WI38 (cell line): Measurements from ENCODE around the gene CASP1.
"Not testable (repeated sequence)": the region's sequence is repeated elsewhere in the genome, so short reads cannot be mapped to it uniquely, and the experiment has no call there.

Experiments used
- H3K4me3 ChIP-seq: 2 replicates; pipeline ENCODE4 v1.5.1; 2011; ENCODE audit warnings: low read depth, mild to moderate bottlenecking, control low read depth, low read length
- TF ChIP-seq, protein P1 (sequence below): IDR thresholded peaks from 2 replicates; pipeline ENCODE4 v1.5.1; 2012; ENCODE audit warnings: low read depth, mild to moderate bottlenecking, control low read depth, low read length

CASP1 gene

DNA sequence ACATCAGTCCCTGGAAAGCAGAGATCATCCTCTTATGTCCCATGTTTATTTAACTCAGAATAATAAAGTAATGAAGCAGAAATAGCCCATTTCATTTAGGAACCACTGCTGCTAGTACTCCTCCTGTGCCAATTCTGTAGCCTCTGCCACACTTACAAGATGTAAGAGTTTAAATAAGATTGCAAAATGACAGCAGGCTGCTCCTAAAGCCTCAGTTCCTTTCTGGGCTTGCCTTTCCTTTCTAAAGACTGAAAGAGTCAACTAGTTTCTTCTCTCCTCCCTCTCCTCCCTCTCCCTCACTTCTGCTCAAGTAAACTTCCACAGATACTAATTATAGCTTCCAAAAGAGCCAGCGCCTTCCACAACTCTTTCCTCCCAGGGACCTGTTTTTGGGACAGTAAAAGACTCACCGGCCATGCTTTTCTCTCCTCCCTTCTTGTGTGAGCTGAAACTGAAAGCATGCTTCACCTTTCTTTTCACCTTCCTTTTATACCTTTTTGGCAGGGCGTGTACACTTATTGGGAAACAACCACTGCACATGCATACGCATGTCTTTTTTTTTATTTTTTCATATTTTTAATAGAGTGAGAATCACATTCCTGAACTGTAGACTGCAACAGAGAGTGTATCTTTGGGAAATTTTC lies 36.3 kb upstream of the CASP1 start:
- TF ChIP-seq, protein P1, sequence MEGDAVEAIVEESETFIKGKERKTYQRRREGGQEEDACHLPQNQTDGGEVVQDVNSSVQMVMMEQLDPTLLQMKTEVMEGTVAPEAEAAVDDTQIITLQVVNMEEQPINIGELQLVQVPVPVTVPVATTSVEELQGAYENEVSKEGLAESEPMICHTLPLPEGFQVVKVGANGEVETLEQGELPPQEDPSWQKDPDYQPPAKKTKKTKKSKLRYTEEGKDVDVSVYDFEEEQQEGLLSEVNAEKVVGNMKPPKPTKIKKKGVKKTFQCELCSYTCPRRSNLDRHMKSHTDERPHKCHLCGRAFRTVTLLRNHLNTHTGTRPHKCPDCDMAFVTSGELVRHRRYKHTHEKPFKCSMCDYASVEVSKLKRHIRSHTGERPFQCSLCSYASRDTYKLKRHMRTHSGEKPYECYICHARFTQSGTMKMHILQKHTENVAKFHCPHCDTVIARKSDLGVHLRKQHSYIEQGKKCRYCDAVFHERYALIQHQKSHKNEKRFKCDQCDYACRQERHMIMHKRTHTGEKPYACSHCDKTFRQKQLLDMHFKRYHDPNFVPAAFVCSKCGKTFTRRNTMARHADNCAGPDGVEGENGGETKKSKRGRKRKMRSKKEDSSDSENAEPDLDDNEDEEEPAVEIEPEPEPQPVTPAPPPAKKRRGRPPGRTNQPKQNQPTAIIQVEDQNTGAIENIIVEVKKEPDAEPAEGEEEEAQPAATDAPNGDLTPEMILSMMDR: no peak
- no peak overlapping the region for H3K4me3 ChIP-seq

- no peak overlapping the region for H3K4me3 ChIP-seq
- TF ChIP-seq, protein P1: no peak
Measured at GRCh38 chr11:105070306-105070705, 35.4 kb upstream of the CASP1 start.

- H3K4me3 ChIP-seq: not testable (repeated sequence)
Measured at GRCh38 chr11:105069749-105070148, 34.8 kb upstream of the CASP1 start.

DNA sequence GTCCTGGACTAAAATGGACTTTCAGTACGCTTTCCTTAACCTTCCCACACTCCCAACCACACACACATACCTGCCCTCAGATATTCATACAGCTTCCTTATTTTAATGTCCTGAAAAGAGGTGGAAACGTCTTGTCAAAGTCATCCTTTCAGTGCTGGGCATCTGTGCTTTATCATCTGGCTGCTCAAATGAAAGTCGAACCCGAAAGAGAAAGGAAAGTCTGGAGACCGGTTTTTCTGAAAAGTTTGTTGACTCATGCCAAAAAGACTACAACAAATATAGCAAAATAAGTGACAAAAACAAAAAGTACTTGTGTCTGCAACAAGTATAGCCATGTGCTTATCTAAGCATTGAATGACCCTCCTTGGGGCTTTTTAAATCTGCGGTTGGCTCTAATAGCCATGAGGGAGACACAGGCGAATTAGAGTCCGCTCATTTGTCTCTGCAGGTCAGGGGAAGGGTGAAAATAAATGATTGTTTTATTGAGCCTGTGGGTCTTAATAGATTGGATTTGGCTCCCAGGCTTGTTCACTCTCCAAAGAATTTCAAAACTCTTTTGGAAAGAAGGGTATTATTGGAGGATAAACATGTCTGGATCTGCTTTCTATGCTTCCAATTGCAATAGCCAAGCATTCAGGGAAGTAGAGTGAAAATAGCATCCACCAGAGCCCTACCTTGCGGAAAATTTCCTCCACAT lies 28.4 kb upstream of the CASP1 start:
- H3K4me3 ChIP-seq: not testable (repeated sequence)

DNA sequence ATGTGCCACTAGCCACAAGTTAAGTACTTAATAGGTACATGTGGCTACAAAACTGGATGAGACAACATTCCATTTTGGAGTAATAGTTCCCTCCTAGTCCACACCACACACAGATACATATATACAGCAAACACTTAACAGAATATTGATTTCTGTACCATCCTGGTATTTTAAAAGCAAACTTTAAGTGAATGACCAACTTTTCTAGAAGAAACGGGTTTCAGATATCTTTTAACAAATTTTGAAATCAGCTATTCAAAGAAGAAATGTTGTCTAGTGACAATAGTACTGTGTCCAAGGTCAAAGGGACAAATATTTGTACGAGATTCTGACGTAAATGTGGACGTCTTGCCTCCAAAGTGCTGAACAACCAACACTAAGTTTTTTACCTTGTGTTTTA lies 22.5 kb upstream of the CASP1 start:
- H3K4me3 ChIP-seq: no peak overlapping the region
- TF ChIP-seq, protein P1: no peak

DNA sequence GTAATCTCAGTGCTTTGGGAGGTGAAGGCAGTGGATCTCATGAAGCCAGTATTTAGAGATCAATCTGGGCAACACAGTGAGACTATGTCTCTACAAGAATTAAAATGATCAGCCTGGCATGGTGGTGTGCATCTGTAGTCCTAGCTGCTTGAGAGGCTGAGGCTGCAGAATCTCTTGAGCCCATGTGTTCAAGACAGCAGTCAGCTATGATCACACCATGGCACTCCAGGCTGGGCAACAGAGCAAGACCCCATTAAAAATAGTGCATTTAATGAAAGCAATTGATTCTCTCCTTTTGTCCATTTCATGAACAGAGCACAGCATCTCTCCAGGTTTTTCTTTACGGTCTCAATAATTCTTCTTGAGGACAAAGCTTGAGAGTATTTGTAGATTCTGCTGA lies 21.5 kb upstream of the CASP1 start:
- TF ChIP-seq, protein P1: no peak
- no peak overlapping the region for H3K4me3 ChIP-seq

GRCh38 chr11:105054723-105055493 lies 20.0 kb upstream of the CASP1 start:
- H3K4me3 ChIP-seq: no peak overlapping the region
- TF ChIP-seq, protein P1: no peak

DNA sequence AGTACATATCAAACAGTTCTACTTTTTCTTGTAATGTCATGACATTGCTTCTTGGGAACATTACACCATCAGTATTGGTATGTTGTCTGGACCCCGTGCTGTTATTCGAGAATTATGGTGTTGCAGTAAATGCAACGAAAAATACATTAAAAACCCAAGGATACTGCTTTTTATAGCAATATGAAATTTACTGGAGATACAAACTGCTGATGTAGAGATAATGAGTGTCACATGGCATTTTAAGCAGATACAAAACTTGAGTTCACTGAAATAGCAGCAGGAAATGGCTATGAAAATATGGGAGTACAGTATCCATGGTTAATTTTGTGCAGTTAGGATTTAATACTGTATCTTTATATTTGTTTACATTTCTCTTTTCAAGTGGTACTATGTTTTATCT lies 17.5 kb upstream of the CASP1 start:
- H3K4me3 ChIP-seq: no peak overlapping the region
- TF ChIP-seq, protein P1: no peak
